DOHH2 (cell line): ENCODE data around the gene SLC66A2.

Experiments used
- H3F3A ChIP-seq: fragments of 200-600 bp; sonication (generic), shearing (Covaris generic); 2 replicates; pipeline ENCODE4 v1.6.0; 2016; ENCODE audit warnings: antibody characterized with exemption, mild to moderate bottlenecking; ENCODE audit not compliant: control insufficient read depth, insufficient read depth
- H3K27ac ChIP-seq: fragments of 200-600 bp; sonication (generic); 2 replicates; pipeline ENCODE4 v1.5.1; 2014; ENCODE audit warnings: low read depth, mild to moderate bottlenecking, low read length, moderate library complexity
- H3K27me3 ChIP-seq: fragments of 200-600 bp; sonication (generic); 2 replicates; pipeline ENCODE4 v1.6.1; 2014; ENCODE audit warnings: mild to moderate bottlenecking, low read length, mixed read lengths; ENCODE audit not compliant: control insufficient read depth
- H3K36me3 ChIP-seq: fragments of 200-600 bp; sonication (generic); 2 replicates; pipeline ENCODE4 v1.6.1; 2014; ENCODE audit warnings: mild to moderate bottlenecking, low read length, moderate library complexity, mixed read lengths; ENCODE audit not compliant: control insufficient read depth
- H3K4me1 ChIP-seq: fragments of 200-600 bp; sonication (generic); 2 replicates; pipeline ENCODE4 v1.6.1; 2014; ENCODE audit warnings: mild to moderate bottlenecking, low read length, mixed read lengths; ENCODE audit not compliant: control insufficient read depth
- H3K4me2 ChIP-seq: fragments of 200-600 bp; sonication (generic); 2 replicates; pipeline ENCODE4 v1.6.0; 2014; ENCODE audit warnings: mild to moderate bottlenecking, low read length, moderate library complexity
- H3K4me3 ChIP-seq: fragments of 200-600 bp; sonication (generic); 2 replicates; pipeline ENCODE4 v1.5.1; 2014; ENCODE audit warnings: mild to moderate bottlenecking, low read length, mixed read lengths
- H3K79me2 ChIP-seq: fragments of 200-600 bp; sonication (generic); 2 replicates; pipeline ENCODE4 v1.6.1; 2014; ENCODE audit warnings: mild to moderate bottlenecking, low read length, mixed read lengths; ENCODE audit not compliant: control insufficient read depth
- H3K9me2 ChIP-seq: fragments of 200-600 bp; sonication (generic); replicated peaks from 2 replicates; pipeline ENCODE4 v1.6.1; 2014; ENCODE audit warnings: mild to moderate bottlenecking, low read length, mixed read lengths; ENCODE audit not compliant: control insufficient read depth
- H3K9me3 ChIP-seq: fragments of 200-600 bp; sonication (generic); 2 replicates; pipeline ENCODE4 v1.6.1; 2014; ENCODE audit warnings: antibody characterized with exemption, low read length, mixed read lengths; ENCODE audit not compliant: control insufficient read depth, insufficient read depth
- H4K20me1 ChIP-seq: fragments of 200-600 bp; sonication (generic); 2 replicates; pipeline ENCODE4 v1.6.0; 2014; ENCODE audit warnings: low read depth, mild to moderate bottlenecking, antibody characterized with exemption, low read length, moderate library complexity; ENCODE audit not compliant: control insufficient read depth, insufficient read depth
- EZH2phosphoT487 ChIP-seq: fragments of 200-600 bp; sonication (generic); IDR thresholded peaks from 2 replicates; pipeline ENCODE4 v1.6.1; 2017; ENCODE audit warnings: borderline replicate concordance, mild to moderate bottlenecking, antibody characterized with exemption, low read length, moderate library complexity, mixed read lengths
- TF ChIP-seq, protein P1 (sequence below): fragments of 200-600 bp; sonication (generic); IDR thresholded peaks from one replicate; pipeline ENCODE4 v1.5.1; 2014; ENCODE audit warnings: antibody characterized with exemption, mild to moderate bottlenecking, low read depth, low read length; ENCODE audit not compliant: poor library complexity, severe bottlenecking

The SLC66A2 gene

DNA sequence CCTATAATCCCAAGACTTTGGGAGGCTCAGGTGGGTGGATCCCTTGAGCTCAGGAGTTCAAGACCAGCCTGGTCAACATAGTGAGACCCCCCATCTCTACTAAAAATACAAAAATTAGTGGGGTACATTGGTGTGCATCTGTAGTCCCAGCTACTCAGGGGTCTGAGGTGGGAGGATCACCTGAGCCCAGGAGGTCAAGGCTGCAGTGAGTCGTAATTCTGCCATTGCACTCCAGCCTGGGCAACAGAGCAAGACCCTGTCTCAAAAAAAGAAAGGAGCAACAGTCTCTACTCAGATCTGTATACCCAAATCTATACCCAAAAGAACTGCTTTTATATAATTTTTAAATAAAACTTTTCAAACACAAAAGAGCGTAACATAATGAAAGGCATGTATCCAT is 7.5 kb upstream of the SLC66A2 start:
- no peaks in the 10 kb centered on the region for H3K36me3 ChIP-seq
- H3K27me3 ChIP-seq = no peaks in the 10 kb centered on the region

DNA sequence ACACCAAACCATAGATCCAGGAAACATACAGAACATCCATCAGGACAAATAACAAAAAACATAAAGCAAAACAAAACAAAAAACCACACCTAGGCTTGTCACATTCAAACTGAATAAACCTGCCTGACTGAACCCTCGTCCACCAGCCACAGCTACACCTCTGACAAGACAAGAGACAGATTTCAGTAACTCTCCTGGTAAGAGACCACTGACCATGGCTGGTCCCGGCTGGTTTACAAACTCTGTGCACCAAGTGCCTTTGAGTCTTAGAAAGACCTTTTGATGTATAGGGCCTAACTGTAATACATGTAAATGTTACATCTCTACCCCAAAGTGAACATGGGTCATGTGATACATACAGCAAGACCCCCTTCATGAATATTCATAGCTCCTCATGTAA is 4.8 kb upstream of the SLC66A2 start:
- Histone ChIP-seq H3K4me1 (peaks cover 32% of the 10 kb centered on the region), H3K9me2 (no peaks in the 10 kb centered on the region), H4K20me1 (no peaks in the 10 kb centered on the region), H3K36me3 (no peaks in the 10 kb centered on the region), H3K4me3 (no peak overlapping the region), H3K27ac (no peak overlapping the region), H3F3A (no peaks in the 10 kb centered on the region; the same call in none of the 2 replicates), H3K4me2 (no peak overlapping the region), H3K27me3 (peaks cover 6% of the 10 kb centered on the region), H3K79me2 (peaks cover under 1% of the 10 kb centered on the region), H3K9me3 (no peaks in the 10 kb centered on the region)
- TF ChIP-seq EZH2phosphoT487 = no peak
- TF ChIP-seq, protein P1, sequence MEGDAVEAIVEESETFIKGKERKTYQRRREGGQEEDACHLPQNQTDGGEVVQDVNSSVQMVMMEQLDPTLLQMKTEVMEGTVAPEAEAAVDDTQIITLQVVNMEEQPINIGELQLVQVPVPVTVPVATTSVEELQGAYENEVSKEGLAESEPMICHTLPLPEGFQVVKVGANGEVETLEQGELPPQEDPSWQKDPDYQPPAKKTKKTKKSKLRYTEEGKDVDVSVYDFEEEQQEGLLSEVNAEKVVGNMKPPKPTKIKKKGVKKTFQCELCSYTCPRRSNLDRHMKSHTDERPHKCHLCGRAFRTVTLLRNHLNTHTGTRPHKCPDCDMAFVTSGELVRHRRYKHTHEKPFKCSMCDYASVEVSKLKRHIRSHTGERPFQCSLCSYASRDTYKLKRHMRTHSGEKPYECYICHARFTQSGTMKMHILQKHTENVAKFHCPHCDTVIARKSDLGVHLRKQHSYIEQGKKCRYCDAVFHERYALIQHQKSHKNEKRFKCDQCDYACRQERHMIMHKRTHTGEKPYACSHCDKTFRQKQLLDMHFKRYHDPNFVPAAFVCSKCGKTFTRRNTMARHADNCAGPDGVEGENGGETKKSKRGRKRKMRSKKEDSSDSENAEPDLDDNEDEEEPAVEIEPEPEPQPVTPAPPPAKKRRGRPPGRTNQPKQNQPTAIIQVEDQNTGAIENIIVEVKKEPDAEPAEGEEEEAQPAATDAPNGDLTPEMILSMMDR = no peak

More for the DNA sequence above, 7.5 kb upstream of the SLC66A2 start:
- Histone ChIP-seq H3K4me1 (peaks cover 43% of the 10 kb centered on the region), H3K9me2 (no peaks in the 10 kb centered on the region), H3K4me3 (no peak overlapping the region), H3K9me3 (no peaks in the 10 kb centered on the region), H4K20me1 (no peaks in the 10 kb centered on the region), H3K4me2 (no peak overlapping the region), H3F3A (no peaks in the 10 kb centered on the region; the same call in none of the 2 replicates), H3K79me2 (peaks cover 5% of the 10 kb centered on the region), H3K27ac (no peak overlapping the region)
- TF ChIP-seq, protein P1 = no peak
- TF ChIP-seq EZH2phosphoT487 = no peak

DNA sequence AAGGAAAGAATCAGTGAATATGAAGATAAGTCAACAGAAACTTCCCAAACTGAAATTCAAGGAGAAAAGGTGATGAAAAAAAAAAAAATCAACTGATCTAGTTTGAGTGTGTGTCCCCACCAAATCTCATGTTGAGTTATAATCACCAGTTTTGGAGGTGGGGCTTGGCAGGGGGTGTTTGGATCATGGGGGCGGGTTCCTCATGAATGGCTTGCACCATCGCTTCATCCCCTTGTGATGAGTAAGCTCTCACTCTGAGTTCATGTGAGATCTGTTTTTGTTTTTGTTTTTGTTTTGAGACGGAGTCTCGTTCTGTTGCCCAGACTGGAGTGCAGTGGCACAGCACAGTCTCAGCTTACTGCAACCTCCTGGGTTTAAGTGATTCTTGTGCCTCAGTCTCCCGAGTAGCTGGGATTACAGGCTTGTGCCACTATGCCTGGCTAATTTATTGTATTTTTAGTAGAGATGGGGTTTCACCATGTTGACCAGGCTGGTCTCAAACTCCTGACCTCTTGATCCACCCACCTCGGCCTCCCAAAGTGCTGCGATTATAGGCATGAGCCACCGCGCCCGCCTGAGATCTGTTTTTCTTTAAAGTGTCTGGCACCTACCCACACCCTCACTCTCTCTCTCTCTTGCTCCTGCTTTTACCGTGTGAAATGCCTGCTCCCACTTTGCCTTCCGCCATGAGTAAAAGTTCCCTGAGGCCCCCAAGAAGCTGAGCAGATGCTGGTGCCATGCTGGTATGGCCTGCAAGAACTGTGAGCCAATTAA is 4.0 kb upstream of the SLC66A2 start:
- Histone ChIP-seq H3K9me3 (no peaks in the 10 kb centered on the region), H3K9me2 (no peaks in the 10 kb centered on the region), H3K4me1 (peaks cover 26% of the 10 kb centered on the region), H3F3A (no peaks in the 10 kb centered on the region; the same call in none of the 2 replicates), H3K79me2 (peaks cover 7% of the 10 kb centered on the region), H4K20me1 (no peaks in the 10 kb centered on the region), H3K4me3 (no peak overlapping the region), H3K36me3 (no peaks in the 10 kb centered on the region; the same call in 1 of the 2 replicates), H3K27ac (no peak overlapping the region), H3K27me3 (peaks cover 6% of the 10 kb centered on the region), H3K4me2 (no peak overlapping the region)
- TF ChIP-seq EZH2phosphoT487 = no peak
- TF ChIP-seq, protein P1 = no peak
